HG03108 (cell line): ENCODE measurements around the gene SUZ12.
A peak's percentile ranks its signal among the peaks of the same experiment; 100 is the strongest.
"Not testable (repeated sequence)": the region's sequence is repeated elsewhere in the genome, so short reads cannot be mapped to it uniquely, and the experiment has no call there.

Source experiments
- ATAC-seq: cut with Tn5 transposase; IDR thresholded peaks from one replicate; pipeline ENCODE4 v1.9.1; 2021; ENCODE audit warnings: moderate library complexity; ENCODE audit not compliant: unreplicated experiment

The SUZ12 gene

DNA sequence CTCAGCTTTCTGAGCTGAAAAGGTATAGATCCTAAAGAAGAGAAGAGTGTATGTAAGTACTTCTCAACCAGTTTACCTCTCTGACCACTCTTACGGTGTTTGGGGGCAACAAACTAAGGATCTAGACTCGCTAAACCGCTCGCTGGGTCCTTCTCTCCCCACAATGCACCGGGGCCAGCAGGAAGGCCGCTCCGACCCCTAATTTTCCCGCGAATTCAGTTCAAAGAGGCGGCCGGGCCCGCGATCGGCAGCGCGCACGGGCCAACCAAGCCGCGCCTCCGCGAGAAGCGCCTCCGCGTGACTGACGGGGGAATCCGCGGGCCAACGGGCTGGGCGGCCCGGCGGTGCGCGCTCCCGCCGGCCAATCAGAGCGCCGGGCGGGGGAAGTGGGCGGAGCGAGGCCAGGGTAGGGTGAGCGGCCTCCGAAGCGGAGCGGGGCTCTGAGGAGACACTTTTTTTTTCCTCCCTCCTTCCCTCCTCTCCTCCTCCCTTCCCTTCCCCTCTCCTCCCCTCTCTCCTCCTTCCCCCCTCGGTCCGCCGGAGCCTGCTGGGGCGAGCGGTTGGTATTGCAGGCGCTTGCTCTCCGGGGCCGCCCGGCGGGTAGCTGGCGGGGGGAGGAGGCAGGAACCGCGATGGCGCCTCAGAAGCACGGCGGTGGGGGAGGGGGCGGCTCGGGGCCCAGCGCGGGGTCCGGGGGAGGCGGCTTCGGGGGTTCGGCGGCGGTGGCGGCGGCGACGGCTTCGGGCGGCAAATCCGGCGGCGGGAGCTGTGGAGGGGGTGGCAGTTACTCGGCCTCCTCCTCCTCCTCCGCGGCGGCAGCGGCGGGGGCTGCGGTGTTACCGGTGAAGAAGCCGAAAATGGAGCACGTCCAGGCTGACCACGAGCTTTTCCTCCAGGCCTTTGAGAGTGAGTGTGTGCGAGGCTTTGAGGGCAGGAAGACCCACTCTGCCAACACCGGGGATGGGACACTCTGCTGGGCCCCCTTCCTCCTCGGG, at the start of gene SUZ12:
Gene SUZ12 (plus strand): TSS at position 393 of the 995 bp plus-strand sequence. CDS start 240 bp downstream, at position 633.
- peak; percentile 95 for ATAC-seq

DNA sequence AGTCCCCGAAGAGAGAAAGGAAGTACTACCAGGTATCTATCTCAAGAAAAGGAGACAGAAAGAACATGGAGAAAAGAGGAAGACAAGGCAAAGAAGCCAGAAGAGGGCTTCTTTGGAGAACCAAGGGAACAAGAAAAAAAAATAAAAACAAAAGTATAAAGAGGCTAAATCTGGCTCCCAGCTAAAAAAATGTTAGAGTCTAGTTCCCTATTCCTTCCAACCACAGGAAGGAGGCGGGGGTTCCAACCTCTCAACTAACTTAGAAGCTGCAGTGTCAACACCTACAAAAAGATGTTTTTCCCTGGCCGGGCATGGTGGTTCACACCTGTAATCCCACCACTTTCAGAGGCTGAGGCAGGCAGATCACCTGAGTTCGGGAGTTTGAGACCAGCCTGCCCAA, 48.7 kb upstream of the SUZ12 start:
- ATAC-seq = no peak

DNA sequence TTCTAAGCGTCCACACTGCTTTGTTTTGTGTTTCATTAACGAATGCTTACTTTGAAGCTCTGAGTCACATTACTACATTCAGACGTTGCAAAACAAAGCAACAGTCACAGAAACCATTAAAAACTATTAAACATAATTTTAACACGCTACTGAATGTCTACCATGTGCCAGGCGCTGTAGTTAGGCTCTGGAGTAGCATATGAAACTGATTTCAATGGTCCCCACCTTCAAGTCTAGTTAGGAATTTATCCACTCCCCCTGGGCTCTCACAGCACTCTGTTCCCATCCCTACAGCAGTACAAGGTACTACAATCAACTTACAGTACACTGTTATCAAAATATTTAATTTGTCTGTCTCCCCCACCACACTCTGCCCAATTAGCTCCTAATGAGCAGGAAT, 35.9 kb upstream of the SUZ12 start:
- ATAC-seq = no peak

DNA sequence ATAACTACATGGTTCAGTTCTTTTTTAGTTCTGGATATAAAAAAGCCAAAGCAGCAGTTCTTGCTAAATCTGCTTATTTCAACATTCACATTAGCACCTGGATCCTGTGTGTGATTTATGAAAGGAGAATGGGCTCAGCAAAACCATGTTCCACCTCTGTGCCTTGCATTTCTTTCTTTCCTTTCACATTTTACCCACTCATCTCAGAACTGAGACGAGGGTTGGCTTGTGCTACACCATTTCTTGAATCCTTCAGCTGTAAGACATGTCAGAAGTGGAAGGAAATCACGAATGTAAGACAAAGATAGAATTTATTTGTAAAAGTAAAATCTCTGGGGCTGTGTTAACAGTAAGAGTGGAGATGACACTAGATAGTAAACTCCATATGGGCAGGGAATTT, 34.1 kb upstream of the SUZ12 start:
- ATAC-seq = no peak

DNA sequence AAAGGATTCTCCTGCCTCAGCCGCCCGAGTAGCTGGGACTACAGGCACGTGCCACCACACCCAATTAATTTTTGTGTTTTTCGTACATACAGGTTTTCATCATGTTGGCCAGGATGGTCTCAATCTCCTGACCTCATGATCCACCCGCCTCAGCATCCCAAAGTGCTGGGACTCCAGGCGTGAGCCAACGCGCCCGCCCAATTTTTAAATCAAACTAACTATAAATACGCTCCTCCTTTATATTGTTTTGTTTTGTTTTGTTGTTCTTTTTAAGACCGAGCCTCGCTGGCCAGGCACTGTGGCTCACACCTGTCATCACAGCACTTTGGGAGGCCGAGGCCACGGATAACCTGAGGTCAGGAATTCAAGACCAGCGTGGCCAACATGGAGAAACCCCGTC, 33.4 kb upstream of the SUZ12 start:
- no peak for ATAC-seq

DNA sequence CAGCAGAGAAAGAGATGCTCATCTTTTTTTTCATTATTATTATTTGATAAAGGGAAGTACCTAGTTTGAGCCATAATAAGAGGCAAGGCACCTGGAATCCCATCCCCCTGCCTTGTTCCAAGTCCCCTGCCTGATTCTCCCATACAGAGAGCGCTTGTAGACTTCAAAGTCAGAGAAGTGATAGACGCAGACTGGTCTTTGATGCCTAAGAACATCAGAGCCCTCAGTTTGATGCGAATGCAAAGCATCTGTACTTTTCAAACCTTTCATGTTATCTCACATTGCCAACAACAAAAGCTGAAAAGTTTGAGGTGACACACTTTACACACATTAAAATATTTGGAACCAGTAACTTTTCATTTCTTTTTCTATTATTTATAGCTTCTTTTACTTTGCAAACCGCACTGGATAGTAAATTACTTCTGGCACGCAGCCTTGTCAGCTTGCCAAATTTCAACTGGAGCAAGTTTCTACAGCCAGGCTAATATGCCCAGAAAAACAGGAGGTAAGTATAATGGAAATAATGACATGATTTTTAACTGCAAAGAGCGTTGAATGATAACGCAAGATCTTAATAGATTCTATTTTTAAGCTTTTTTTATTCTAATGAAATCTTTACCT, 29.4 kb upstream of the SUZ12 start:
- no peak for ATAC-seq

DNA sequence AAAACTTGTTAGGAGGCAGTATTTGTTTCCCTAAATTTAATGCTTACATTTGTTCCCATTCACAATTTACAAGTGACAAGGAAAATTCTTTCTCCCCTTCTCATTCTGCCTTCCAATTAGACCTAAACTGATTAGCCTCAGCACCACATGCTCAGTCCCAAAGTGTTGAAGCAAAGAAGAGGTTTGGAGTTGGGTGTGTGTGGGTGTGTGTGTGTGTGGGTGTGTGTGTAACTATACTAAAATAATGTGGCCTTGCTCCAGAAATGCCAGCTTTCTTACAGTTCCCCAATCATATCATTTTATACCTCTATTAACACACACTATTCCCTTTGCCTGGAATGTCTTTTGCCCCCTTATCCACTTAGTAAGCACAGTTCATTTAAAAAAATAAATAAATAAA, 28.4 kb upstream of the SUZ12 start:
- no peak for ATAC-seq

DNA sequence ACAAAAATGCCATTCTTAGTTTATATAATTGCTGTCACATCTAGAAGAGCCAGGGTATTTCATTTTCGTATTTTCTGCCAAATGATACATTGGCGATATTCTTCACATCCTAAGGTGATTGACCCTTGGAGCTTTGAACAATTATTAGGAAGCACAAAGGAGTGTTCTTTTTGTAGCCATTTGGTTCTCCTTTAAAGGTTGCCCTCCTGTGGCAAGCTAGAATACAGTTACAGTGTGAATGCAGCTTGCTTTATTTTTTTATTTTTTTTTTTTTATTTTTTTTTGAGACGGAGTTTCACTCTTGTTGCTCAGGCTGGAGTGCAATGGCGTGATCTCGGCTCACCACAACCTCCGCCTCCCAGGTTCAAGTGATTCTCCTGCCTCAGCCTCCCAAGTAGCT, 24.1 kb upstream of the SUZ12 start:
- not testable (repeated sequence) for ATAC-seq

DNA sequence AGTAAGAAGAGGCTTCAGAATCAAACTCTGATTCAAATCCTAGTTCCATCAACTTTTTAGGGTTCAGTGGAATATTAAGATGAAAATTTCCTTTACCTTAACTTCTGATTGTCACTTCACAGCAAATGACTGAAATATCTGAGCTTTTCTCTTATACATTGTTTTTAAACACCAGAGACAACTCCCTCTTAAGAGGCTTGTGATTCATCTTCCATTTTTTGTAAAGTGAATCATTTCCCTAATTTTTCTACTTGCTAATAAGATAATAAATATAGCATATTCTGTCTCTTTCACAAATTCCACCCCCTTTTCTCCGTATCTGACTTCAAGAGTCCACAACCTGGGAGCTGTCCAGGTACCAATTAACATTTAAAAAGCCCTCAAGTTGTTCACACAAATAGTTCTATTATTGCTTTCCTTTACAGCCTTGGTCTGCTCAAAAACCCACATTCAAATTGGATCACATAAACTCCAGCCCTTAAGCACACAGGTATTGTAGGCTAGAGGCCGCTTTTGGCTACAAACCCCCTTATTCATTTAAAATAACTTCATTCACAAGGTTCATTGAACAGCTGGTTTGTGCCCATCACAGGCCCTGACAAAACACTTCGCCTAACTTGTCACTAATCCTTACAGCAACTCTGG, 21.2 kb upstream of the SUZ12 start:
- no peak for ATAC-seq

DNA sequence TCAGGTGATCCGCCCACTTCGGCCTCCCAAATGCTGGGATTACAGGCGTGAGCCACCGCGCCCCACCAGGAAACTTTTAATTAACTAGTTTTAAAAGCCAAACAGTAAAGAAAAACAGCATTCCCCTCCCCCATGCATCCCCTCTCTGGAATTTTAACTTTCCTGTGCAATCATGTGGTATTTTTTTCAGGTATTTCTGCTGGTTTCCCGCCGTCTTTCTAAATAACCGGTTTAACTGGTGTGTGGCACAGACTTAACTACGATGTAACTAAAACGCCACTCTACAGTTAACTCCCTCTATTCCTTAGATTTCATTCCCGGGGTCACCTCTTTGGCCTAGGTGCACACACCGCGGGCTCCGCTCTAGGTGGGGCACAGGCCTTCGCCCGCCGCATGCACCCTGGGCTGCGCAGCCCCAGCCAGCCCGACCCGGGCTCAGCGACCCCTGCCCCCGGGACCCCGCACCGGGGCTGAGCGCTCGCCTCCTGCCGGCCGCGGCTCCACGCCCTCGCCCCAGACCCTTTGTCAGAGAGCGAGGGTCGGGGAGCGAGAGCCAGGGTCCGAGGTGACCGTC, 20.2 kb upstream of the SUZ12 start:
- ATAC-seq = no peak

DNA sequence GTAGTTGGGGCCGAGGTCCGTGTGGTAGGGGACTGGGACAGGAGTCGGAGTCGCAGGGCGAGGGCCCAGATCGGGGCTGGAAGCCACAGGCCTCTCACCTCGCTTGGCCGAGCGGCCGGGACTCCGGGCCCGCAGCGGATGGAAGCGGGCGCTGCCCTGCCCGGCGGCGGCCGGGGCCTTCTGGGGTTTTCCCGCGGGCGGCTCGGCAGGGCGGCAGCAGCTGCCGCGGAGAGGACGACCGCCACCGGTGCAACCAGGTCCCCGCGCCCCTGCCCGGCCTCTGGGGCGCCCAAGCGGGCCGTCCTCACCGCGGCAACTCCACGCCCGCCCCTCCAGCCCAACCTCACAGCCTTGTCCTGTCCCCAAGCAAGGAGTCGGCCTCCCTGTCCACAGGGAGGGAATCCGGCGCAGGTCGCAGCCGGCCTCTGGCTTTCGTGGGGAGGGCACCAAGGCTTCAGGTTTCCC, 19.7 kb upstream of the SUZ12 start:
- no peak for ATAC-seq

DNA sequence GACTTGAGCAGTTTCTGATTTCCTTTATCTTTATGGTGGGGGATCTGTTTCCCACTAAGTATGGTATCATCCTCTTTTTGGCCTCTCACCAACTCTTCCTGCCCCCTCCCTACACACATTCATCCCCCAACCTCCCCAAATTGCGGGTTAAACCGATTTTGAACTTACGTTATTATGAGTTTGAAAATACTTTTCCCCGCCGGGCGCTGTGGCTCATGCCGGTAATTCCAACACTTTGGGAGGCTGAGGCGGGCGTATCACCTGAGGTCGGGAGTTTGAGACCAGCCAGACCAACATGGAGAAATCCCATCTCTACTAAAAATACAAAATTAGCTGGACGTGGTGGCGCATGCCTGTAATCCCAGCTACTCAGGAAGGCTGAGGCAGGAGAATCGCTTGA, 19.1 kb upstream of the SUZ12 start:
- not testable (repeated sequence) for ATAC-seq

DNA sequence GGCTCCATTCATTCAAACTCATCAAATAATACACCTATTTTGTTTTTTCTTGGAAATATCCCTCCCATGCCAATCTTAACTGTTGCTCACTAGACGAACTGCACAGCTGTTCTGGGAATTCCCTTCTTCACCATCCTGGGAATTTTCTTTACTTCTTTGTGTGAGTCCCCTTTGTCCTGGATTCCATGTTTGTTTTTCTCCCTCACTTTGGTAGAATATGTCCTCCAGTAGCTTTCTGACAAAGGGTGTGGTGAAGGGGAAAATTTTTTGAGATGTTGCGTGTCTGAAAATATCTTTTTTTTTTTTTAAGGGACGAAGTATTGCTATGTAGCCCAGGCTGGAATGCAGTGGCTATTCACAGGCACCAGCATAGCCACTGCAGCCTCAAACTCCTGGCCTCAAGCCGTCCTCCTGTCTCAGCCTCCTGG, 18.1 kb upstream of the SUZ12 start:
- ATAC-seq = no peak

DNA sequence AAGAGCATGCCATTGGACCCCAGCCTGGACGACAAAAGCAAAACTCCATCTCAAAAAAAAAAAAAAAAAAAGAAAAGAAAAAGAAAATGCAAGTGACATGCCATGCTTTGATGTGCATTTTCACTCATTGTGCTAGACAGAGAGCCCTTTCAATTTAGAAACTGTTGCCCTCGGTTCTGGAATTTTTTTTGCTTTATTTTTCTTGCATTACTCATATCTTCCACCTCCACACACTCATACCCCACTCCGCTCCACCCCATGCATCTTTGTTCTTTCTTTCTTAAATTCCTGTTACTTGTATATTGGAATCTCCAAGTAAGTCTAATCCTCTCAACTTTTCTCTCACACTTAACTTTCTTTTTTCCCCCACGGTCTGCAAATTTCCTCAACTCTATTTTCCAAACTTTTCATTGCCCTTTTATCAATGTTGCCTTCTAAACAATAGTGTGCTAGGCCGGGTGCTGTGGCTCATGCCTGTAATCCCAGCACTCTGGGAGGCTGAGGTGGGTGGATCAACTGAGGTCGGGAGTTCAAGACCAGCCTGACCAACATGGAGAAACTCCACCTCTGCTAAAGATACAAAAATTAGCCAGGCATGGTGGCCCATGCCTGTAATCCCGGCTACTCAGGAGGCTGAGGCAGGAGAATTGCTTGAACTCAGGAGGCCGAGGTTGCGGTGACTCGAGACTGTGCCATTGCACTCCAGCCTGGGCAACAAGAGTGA, 16.8 kb upstream of the SUZ12 start:
- no peak for ATAC-seq

DNA sequence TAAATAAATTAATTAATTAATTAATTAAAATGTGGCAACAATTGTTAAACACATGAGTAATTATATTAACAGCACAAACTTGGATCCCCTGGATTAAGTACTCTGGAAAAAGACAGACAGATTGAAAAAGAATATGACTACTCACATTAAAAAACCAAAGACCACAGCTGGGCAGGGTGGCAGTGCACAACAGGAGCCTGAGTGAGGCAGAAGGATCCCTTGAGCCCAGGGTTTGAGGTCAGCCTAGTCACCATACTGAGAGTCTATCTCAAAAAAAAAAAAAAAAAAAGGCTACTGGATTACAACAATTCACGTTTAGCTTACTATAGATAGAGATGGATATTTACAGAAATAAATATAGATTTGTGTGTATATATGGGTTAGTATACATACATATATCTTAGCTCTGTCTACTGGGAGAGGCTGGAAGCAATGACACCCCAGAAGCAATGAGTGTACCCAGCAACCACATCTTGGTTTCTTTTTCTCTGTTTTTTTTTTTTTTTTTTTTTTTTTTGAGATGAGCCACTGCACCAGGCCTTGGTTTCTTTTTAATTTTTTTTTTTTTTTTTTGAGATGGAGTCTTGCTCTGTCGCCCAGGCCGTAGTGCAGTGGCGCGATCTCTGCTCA, 10.6 kb upstream of the SUZ12 start:
- no peak for ATAC-seq

DNA sequence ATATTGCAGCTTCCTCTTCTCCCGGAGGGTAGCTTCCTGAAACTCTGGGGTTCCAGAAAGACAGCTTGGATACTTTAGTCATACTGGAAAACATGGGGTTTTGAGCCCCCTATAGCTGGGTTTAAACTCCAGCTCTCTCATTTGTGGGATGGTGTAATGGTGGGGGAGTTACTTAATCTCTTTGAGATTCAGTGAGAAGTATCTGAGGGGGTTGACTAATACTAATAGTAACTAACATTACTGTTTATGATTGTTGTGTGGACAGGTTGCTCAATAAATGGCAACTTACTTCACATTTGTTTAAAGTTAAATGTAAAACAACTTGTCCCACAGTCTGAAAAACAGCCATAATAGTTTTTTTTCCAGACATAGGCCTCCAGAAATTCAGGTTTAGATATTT, 5.1 kb upstream of the SUZ12 start:
- no peak for ATAC-seq

DNA sequence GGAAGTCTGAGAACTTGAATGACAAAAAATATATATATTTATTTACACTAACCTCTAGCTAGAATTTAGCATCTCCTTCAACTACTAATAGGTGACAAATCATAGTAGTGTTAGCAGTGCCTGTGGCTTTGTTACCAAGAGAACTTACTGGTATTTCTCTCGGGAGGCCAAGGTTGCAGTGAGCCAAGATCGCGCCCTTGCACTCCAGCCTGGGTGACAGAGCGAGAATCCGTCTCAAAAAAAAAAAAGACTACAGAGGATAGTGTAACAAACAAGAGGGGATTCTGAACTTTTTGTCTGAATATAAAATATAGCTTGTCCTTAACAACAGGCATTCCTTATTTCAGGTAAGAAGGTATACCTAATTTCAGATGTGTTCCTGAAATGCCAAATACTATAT, 1.3 kb upstream of the SUZ12 start:
- ATAC-seq = no peak

DNA sequence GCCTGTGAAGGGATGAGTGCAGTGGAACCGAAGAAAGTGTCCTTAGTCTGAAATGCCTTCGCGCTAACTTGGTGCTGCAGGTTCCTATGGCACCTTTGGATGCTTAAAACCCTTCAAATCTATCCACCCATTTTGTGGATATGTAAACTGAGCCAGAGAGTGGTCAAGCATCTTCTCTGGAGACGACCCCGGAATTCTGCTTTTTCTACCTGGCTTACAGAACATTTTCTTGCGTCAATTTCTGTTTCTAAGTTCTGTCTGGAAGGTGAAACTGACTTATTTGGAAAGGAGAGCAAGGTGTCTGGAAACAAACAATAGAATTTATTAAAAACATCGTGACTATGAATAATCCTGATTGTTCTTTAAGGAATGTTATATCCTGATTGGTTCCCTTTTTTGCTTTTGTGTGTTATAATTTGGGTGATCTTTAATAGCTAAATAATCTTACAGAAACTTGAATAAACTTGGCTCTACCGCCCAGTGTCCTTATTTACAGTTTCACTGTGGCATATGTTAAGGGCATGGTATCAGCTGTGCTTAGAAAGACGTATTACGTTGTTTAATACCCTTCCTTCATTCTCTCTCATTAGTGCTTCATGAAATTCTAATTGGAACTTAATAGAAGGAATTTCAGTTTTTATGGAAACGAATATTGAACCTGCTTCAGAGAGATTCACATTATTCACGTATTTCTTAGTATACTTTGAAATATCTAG, 1.3 kb downstream of the SUZ12 start:
- ATAC-seq = not testable (repeated sequence)

DNA sequence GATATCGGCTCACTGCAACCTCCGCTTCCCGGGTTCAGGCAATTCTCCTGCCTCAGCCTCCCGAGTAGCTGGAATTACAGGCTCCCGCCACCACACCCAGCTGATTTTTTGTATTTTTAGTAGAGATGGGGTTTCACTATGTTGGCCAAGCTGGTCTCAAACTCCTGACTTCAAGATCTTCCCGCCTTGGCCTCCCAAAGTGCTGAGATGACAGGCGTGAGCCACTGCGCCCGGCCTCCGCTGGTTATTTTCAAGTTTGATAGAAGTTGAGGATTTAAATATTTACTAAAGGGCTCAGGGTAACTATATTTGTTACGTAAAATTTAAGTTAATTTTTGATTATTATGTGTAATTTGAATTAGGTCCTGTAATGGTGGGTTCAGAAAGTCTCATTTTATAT, 5.1 kb downstream of the SUZ12 start:
- not testable (repeated sequence) for ATAC-seq
